Right lobe of liver (tissue), 4 donors: ENCODE data around the gene ZFP57.

Source experiments
- CTCF ChIP-seq, 4 donors: fragments of 200-600 bp in 3 of 4; fragments of 450-650 bp in 1 of 4; IDR thresholded peaks; one replicate each; pipeline versions ENCODE4 v1.5.1 to v1.8.0; 2016 to 2022; ENCODE audit warnings: antibody characterized with exemption in 4 of 4, mild to moderate bottlenecking in 2 of 4
- POLR2A ChIP-seq: fragments of 450-650 bp; IDR thresholded peaks from one replicate; pipeline ENCODE4 v1.6.1; 2017; ENCODE audit warnings: antibody characterized with exemption, mild to moderate bottlenecking
- donor health status: DM: no; HTN: no; CAD: no.
- donor health status: DM: no; HTN: no; CAD: no.
- donor health status: DM: no; HTN: yes; CAD: no.

DNA sequence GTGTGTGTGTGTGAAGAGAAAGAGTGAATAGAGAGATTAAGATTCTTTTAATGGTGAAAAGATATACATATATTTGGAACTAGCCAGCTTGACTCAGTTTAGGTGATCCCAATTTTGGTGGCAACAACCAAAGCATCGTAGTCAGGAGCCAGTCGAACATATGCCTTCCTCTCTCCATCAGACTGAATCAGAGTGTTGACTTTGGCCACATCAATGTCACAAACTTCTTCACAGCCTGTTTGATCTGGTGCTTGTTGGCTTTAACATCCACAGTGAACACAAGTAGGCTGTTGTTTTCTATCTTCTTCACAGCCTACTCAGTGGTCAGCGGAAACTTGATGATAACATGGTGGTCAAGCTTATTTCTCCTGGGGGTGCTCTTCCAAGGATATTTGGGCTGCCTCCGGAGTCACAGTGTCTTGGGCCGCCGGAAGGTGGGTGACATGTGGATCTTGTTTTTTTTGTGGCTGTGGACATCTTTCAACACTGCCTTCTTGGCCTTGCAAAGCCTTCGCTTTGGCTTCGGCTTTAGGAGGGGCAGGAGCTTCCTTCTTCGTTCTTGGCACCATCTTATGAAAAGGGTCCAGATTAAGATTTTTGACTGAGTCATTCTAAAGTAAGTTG lies 45.7 kb upstream of the ZFP57 start:
- no peak for TF ChIP-seq CTCF (IDR thresholded peaks at IDR 0.05)
- no peak for TF ChIP-seq POLR2A
